ENCODE measurements around the gene GPC4. TPM values are rescaled to one million over a fixed set of nuclear protein-coding genes. Genes with fewer than 3 reads are reported as not detected.

GPC4 gene
- total and polyA plus RNA-seq, 10 of the 15 experiments (the other 5 are each of a cell fraction or from before 2014, with no cell fraction given) = 0.04 to 5.8 (median 0.13) TPM

DNA sequence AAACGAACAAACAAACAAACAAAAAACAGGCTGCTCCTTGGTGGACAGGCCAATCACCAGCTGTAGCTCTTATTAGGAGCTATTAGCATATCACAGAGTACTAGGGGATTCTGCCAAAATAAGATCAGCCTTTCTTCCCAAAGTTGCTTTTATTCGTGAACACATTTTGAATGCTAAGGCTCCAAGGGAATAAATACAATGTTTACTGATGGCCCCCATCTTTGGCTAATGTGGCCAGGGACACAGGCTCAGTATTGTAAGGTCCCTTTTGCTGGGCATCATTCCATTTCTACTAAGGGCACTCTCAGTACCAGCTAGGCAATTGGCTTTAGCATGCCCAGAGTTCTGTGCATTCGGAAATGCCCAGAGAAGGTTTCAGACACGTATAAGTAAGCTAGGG lies 84.3 kb downstream of the GPC4 start:
- Histone ChIP-seq H3K27me3 (replicated peaks in 1 of 2; ENCODE audit: control insufficient read depth in 2 of 2, insufficient read depth in 2 of 2, low read length in 1 of 2) (no peaks in the 10 kb centered on the region), H4K20me1 (ENCODE audit: control insufficient read depth, insufficient read depth) (no peaks in the 10 kb centered on the region), H2AFZ (ENCODE audit: control insufficient read depth, low read depth, low read length) (no peak overlapping the region), H3K36me3 (ENCODE audit: control insufficient read depth in 2 of 2, insufficient read depth in 2 of 2, low read length in 1 of 2) (no peaks in the 10 kb centered on the region), H3K4me2 (ENCODE audit: control insufficient read depth, insufficient read depth) (no peak overlapping the region), H3K9me3 (replicated peaks; ENCODE audit: control insufficient read depth, insufficient read depth, low read length) (no peaks in the 10 kb centered on the region), H3K9ac (ENCODE audit: control insufficient read depth, insufficient read depth, low read length) (no peak overlapping the region), H3K4me3 (no peak overlapping the region), H3K27ac (ENCODE audit: control insufficient read depth, insufficient read depth) (no peak overlapping the region), H3K4me1 (ENCODE audit: control insufficient read depth, insufficient read depth, low read length) (no peaks in the 10 kb centered on the region), H3K79me2 (ENCODE audit: control insufficient read depth, insufficient read depth, low read length) (no peaks in the 10 kb centered on the region)
- CTCF ChIA-PET = interaction anchor here (1.2 kb wide), 1 partner anchor 8 kb away, joined by 3 read pairs; no protein-coding TSS in a partner anchor
- SMC1A ChIA-PET (ENCODE audit: uncharacterized antibody, unreplicated experiment) = interaction anchor here (0.8 to 1.3 kb wide), 3 partner anchors 12 to 340 kb away, joined by 3 to 5 read pairs (median 4); no protein-coding TSS in a partner anchor
- BruUV-seq (replicated peaks) = no TSS peak
- DNase-seq (ENCODE audit: low read depth, low spot score) = no peak
- 16% methylated on average over 4 of the region's 4 CpGs for WGBS (ENCODE audit: insufficient coverage, insufficient replicate concordance, low lambda C conversion rate, missing lambda C conversion rate)
- TF ChIP-seq, protein P1, sequence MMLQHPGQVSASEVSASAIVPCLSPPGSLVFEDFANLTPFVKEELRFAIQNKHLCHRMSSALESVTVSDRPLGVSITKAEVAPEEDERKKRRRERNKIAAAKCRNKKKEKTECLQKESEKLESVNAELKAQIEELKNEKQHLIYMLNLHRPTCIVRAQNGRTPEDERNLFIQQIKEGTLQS (IDR thresholded peaks at IDR 0.05; ENCODE audit: borderline replicate concordance, extremely low read depth, low read depth, low read length) = no peak
- no peak for TF ChIP-seq NR2F1 (conservative IDR thresholded peaks at IDR 0.05)
- TF ChIP-seq CBFB (IDR thresholded peaks at IDR 0.05; ENCODE audit: low read depth) = no peak
- no peak for TF ChIP-seq PAX5 (IDR thresholded peaks at IDR 0.05; ENCODE audit: borderline replicate concordance, low read depth, low read length)
- no peak for TF ChIP-seq CBX5 (IDR thresholded peaks at IDR 0.05; ENCODE audit: low read depth)
- TF ChIP-seq STAT1 (conservative IDR thresholded peaks at IDR 0.05) = no peak
- TF ChIP-seq SIX5 (IDR thresholded peaks at IDR 0.05; ENCODE audit: low read depth, low read length, severe bottlenecking) = no peak
- TF ChIP-seq RUNX3 (IDR thresholded peaks at IDR 0.05; ENCODE audit: low read length) = no peak
- no peak for TF ChIP-seq NR2C1 (IDR thresholded peaks at IDR 0.05)
- no peak for TF ChIP-seq POLR2A (IDR thresholded peaks at IDR 0.05; ENCODE audit: low read depth, low read length)
- no peak for TF ChIP-seq ATF7 (IDR thresholded peaks at IDR 0.05; ENCODE audit: low read depth)
- TF ChIP-seq TARDBP (IDR thresholded peaks at IDR 0.05; ENCODE audit: borderline replicate concordance) = no peak
- TF ChIP-seq IRF4 (IDR thresholded peaks at IDR 0.05; ENCODE audit: low read depth, low read length) = no peak
- TF ChIP-seq, protein P2, sequence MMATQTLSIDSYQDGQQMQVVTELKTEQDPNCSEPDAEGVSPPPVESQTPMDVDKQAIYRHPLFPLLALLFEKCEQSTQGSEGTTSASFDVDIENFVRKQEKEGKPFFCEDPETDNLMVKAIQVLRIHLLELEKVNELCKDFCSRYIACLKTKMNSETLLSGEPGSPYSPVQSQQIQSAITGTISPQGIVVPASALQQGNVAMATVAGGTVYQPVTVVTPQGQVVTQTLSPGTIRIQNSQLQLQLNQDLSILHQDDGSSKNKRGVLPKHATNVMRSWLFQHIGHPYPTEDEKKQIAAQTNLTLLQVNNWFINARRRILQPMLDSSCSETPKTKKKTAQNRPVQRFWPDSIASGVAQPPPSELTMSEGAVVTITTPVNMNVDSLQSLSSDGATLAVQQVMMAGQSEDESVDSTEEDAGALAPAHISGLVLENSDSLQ (IDR thresholded peaks at IDR 0.05) = no peak
- TF ChIP-seq BACH1 (IDR thresholded peaks at IDR 0.05; ENCODE audit: borderline replicate concordance) = no peak
- TF ChIP-seq RCOR1 (conservative IDR thresholded peaks at IDR 0.05; ENCODE audit: low read depth, low read length) = no peak
- TF ChIP-seq HDAC2 (IDR thresholded peaks at IDR 0.05) = no peak
- FAIRE-seq = no peak
- intact Hi-C loops (cut with micrococcal nuclease; ENCODE audit: unreplicated experiment) = no loop called here
- RAD21 ChIA-PET (ENCODE audit: unreplicated experiment) = interaction anchor here (0.6 kb wide), 1 partner anchor 13 kb away, joined by 3 read pairs; no protein-coding TSS in a partner anchor
- in situ Hi-C loops (cut with MboI) = no loop called here
- POLR2A ChIA-PET = interaction anchor here (0.6 to 0.8 kb wide), 3 partner anchors 10 to 21 kb away, joined by 3 to 4 read pairs (median 3); no protein-coding TSS in a partner anchor
- no peak for ATAC-seq
